GM20000 (cell line): ENCODE results near the gene NPR3.

Experiments
- DNase-seq: peaks from one replicate; pipeline ENCODE4 v3.0.0; 2012; ENCODE audit warnings: low spot score
- CTCF ChIP-seq: IDR thresholded peaks from 2 replicates; pipeline ENCODE4 v1.5.1; 2012; ENCODE audit warnings: mild to moderate bottlenecking, control low read depth; ENCODE audit errors: extremely low read depth, missing control alignments

Gene NPR3

DNA sequence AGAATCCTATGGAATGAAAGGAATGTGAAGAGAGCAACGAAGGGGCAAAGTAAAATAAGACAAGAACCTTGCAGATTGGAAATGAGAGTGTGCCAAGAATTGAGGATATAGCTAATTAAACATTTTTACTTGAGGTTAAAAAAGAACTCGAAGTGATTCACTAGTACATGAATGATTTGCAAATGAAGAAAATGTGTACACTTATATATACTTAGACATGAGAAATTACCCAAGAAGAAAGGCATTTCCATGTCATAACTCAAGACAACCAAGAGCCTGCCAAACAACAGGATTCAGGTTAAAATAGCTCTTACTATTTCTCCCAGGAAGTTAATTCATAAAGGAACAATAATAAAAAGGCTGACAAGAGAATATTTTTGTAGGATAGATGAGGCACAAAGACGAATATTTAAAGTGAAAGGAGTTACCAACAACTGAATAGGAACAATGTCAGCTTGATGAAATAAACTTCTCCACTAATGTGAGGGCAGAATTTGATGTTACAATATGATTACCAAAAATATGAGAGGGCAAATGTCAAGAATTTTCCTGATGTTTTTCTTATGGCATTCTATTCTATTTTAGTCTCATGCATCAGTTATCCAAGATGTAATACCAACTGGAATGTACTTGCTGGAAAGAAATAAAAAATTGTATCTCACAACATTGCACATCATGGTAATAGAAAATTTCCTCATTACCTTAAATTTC, 18.9 kb upstream of the NPR3 start:
- no peak for TF ChIP-seq CTCF
- DNase-seq = no peak

GRCh38 chr5:32703957-32704356, 7.2 kb upstream of the NPR3 start:
- no peak for TF ChIP-seq CTCF

DNA sequence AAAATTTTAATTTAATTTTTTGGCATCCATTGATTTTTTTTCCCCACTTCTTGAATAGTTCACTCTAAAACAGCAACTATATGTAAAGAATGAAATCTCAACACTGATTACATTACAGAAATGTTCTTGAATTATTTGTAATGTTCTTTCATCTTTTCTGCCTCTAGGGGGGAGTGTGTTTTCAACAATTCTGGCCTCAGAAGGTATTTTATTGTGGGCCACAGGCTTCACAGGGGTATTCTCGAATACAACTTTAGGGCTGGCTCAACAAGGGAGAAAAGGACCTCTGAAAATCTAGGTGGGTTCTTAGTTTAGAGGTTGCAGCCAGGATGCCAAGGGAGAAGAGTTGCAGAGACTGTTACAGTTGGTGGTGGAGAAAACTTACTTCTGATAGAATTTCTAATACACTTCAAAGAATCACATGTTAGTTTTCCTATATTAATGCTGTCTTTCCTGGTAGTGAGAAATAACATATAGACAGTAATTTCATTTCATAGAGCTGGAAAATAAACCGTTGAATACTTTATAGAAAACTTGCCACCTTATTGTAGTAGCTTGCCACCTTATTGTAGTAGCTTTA, 3.6 kb upstream of the NPR3 start:
- DNase-seq = peak; percentile 32
- TF ChIP-seq CTCF = no peak

More at GRCh38 chr5:32703957-32704356, 7.2 kb upstream of the NPR3 start:
- DNase-seq = no peak

GRCh38 chr5:32708949-32709348, 2.2 kb upstream of the NPR3 start:
- peak; percentile 14 for DNase-seq
- no peak for TF ChIP-seq CTCF

DNA sequence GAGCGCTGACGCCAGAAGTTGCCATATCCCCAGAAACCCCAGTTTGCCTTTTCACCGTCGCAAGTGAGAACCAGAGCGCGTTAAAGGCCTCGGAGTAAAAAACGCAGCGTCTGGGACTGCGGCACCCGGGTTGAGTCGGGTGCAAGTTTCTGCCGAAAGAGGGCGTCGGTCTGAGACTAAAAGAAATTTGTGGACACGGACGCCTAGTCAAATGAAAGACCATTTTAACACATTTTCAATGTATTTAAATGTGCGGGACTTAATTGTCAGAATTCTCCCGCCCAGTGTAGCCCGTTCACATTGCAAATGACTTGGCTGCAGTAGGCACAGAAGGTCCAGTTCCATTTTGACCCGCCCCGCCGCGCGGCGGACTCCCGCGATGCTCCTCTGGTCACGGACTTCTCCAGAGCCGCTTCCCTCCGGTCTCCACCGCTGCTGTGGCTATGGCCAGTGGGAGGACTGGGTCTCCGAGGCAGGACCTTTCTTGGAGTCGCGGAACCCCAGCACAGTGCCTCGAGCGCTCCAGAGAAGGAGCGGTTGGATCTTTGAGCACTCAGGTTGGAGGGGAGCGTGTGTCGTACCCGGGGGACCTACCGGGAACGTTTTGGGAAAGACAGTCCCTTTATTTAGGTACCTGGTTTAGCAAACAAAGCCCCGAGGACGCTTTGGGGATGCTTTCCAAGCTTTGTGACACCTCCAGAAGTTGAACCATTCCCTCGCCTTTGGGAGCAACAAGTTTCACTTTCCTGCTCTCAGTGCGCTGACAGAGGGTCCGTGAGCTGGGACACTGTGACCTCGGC, 1.2 kb upstream of the NPR3 start:
- TF ChIP-seq CTCF = peak; percentile 74
- DNase-seq = peak; percentile 77

- DNase-seq = peak; percentile 13
- TF ChIP-seq CTCF = no peak
These were observed 200 bp downstream of the NPR3 start for GRCh38 chr5:32711362-32711680.
